ENCODE results near the gene LRRTM4.
"Not testable (repeated sequence)": the region's sequence is repeated elsewhere in the genome, so short reads cannot be mapped to it uniquely, and the experiment has no call there.

The LRRTM4 gene

GRCh38 chr2:76713312-76713711, 808.9 kb downstream of the LRRTM4 start:
- DNase-seq, result no peak

GRCh38 chr2:76711490-76711889, 810.7 kb downstream of the LRRTM4 start:
- no peak for DNase-seq

GRCh38 chr2:76700894-76701293, 821.3 kb downstream of the LRRTM4 start:
- no peak for DNase-seq

- not testable (repeated sequence) for DNase-seq
Measured at GRCh38 chr2:76697998-76698713, 824.0 kb downstream of the LRRTM4 start.

All from NCI-H1436 treated with DMSO at 0.1 percent for 48 hours (cell line).